Measurements from ENCODE around the gene SOD2. TPM values are rescaled to one million over a fixed set of nuclear protein-coding genes. Genes with fewer than 3 reads are reported as not detected.

Gene SOD2
- total RNA-seq, 1 experiment from 2014 or later = 80.5 TPM

GRCh38 chr6:159686703-159687102, 6.3 kb downstream of the SOD2 start:
- H3K27ac ChIP-seq (ENCODE audit: insufficient read length, low read depth, low read length) = no peak overlapping the region
- no peaks in the 10 kb centered on the region for H3K79me1 ChIP-seq (ENCODE audit: insufficient read depth, low read depth, low read length, poor library complexity, severe bottlenecking)
- peaks cover 6 to 9% of the 10 kb centered on the region in 2 experiments for H3K4me1 Mint-ChIP-seq
- H2BK12ac ChIP-seq (ENCODE audit: insufficient read length, low read depth, low read length) = no peak overlapping the region
- H2BK15ac ChIP-seq (ENCODE audit: low read depth, low read length) = no peak overlapping the region
- H3K23ac ChIP-seq (ENCODE audit: insufficient read length, low read depth, low read length) = no peak overlapping the region
- no peaks in the 10 kb centered on the region; the same call in 1 of the 2 replicates for H3K79me2 ChIP-seq (ENCODE audit: insufficient read depth, low read length)
- H3K56ac ChIP-seq (ENCODE audit: insufficient read length, low read depth, low read length) = no peak overlapping the region
- H3K4ac ChIP-seq (ENCODE audit: low read depth, low read length) = no peak overlapping the region
- no peak for TF ChIP-seq CTCF (conservative IDR thresholded peaks at IDR 0.05)
- H3K4me1 ChIP-seq (ENCODE audit: insufficient read depth, low read length) = no peaks in the 10 kb centered on the region
- no peak overlapping the region for H3K4me2 ChIP-seq (ENCODE audit: insufficient read depth, insufficient read length, low read length)
- DNase-seq = no peak
- peaks cover 28 to 68% (median 61%) of the 10 kb centered on the region in 3 experiments; a peak in 6 of 7 replicates for H3K36me3 Mint-ChIP-seq (ENCODE audit: insufficient read depth in 1 of 3, low read depth in 3 of 3)
- no peak overlapping the region for H3K4me3 Mint-ChIP-seq
- H2BK120ac ChIP-seq (ENCODE audit: low read depth, low read length, poor library complexity, severe bottlenecking) = no peak overlapping the region
- no peaks in the 10 kb centered on the region for H4K20me1 ChIP-seq (ENCODE audit: control insufficient read depth, insufficient read depth, insufficient read length)
- H4K8ac ChIP-seq (replicated peaks; ENCODE audit: insufficient read length, low read depth, low read length) = no peak overlapping the region
- no peak overlapping the region for H2AK5ac ChIP-seq (ENCODE audit: insufficient read length, low read length)
- no peaks in the 10 kb centered on the region for H3K27me3 Mint-ChIP-seq (ENCODE audit: low read depth)
- H3K27ac Mint-ChIP-seq = no peak overlapping the region
- no peak overlapping the region for H3T11ph ChIP-seq (ENCODE audit: low read length)
- H3K9me3 Mint-ChIP-seq = no peaks in the 10 kb centered on the region
- H2AFZ ChIP-seq (ENCODE audit: low read length) = no peak overlapping the region
- H2BK20ac ChIP-seq (ENCODE audit: low read depth, low read length, poor library complexity, severe bottlenecking) = no peak overlapping the region
- no peaks in the 10 kb centered on the region for H3K23me2 ChIP-seq (ENCODE audit: insufficient read length, low read depth, low read length, poor library complexity, severe bottlenecking)
- WGBS (ENCODE audit: extremely low coverage, insufficient read length, low lambda C conversion rate) = no CpG with 5 or more reads among the region's 3 CpGs
- no peak overlapping the region for H3K9ac ChIP-seq (ENCODE audit: extremely low read depth, insufficient read length, low read length)
- no peak overlapping the region for H4K5ac ChIP-seq (ENCODE audit: insufficient read length, low read depth, low read length)
- H3K9me3 ChIP-seq (ENCODE audit: control insufficient read depth, low read depth, low read length) = no peaks in the 10 kb centered on the region
- no peak overlapping the region for H2BK5ac ChIP-seq (ENCODE audit: insufficient read length, low read length)
- H3K18ac ChIP-seq (ENCODE audit: insufficient read length, low read depth, low read length) = no peak overlapping the region
- H3K14ac ChIP-seq (ENCODE audit: insufficient read depth, low read length) = no peak overlapping the region
- H3K27me3 ChIP-seq (ENCODE audit: insufficient read depth, low read length) = no peaks in the 10 kb centered on the region
- H4K91ac ChIP-seq (ENCODE audit: insufficient read length, low read depth, low read length) = no peak overlapping the region

Measured in H9 (cell line).